HCT116 (cell line): ENCODE results near the gene WT1. TPM values are rescaled to one million over a fixed set of nuclear protein-coding genes. Genes with fewer than 3 reads are reported as not detected.

ENCODE experiments used
- ATAC-seq: fragments of 200-7000 bp; cut with Tn5 transposase; 2 replicates; pipeline ENCODE4 v1.9.1; 2020; ENCODE audit warnings: mild to moderate bottlenecking, moderate library complexity
- BruUV-seq: library from RNA; stranded (reverse); fragments of 400-500 nt; replicated peaks from 2 replicates; lab custom pipeline; 2021; lab: Mats Ljungman, UMichigan
- CTCF ChIA-PET: fragments of 300-600 bp; sonication (Branson Sonifier 250); formaldehyde crosslinking; loops from one replicate; lab custom pipeline; 2021; ENCODE audit warnings: antibody characterized with exemption; lab: Charles Lee
- POLR2A ChIA-PET: fragments of 300-600, 350-600 bp; sonication (Branson Sonifier 250); formaldehyde crosslinking; loops from one replicate; lab custom pipeline; 2021; ENCODE audit warnings: antibody characterized with exemption; lab: Charles Lee
- RAD21 ChIA-PET, 2 experiments: fragments of 300-600 bp; sonication (Branson Sonifier 250); formaldehyde crosslinking; loops; one replicate each; lab custom pipeline; 2023; ENCODE audit warnings: low total read pairs in 2 of 2; ENCODE audit not compliant: uncharacterized antibody in 2 of 2, unreplicated experiment in 2 of 2, low non-redundant PET in 1 of 2; lab: Charles Lee
- DNase-seq: peaks from one replicate; pipeline ENCODE4 v3.0.0-alpha.2; 2010; ENCODE audit warnings: low read depth, low spot score
- H2AFZ ChIP-seq: fragments of 200-600 bp; shearing (Covaris generic), sonication (generic); 2 replicates; pipeline ENCODE4 v1.6.1; 2017; ENCODE audit warnings: low read depth, mixed run types, mixed read lengths, antibody characterized with exemption, low read length; ENCODE audit not compliant: poor library complexity, severe bottlenecking
- H3K27ac ChIP-seq: 2 replicates; pipeline ENCODE4 v1.5.1; 2012; ENCODE audit warnings: low read depth, low read length
- H3K27me3 ChIP-seq: fragments of 200-600 bp; sonication (generic); 2 replicates; pipeline ENCODE4 v1.6.1; 2016; ENCODE audit warnings: mixed run types, low read length, mixed read lengths; ENCODE audit not compliant: insufficient read depth
- H3K36me3 ChIP-seq, 2 experiments: fragments of 200-500 bp in 1 of 2; fragments of 200-600 bp in 1 of 2; sonication (Bioruptor generic) in 1 of 2; sonication (generic) in 1 of 2; 2 replicates each; pipeline versions ENCODE4 v1.5.1 to v1.6.1; 2014 to 2016; ENCODE audit warnings: low read length in 2 of 2, inconsistent platforms in 1 of 2, mixed read lengths in 1 of 2, mixed run types in 1 of 2; ENCODE audit not compliant: insufficient read depth in 2 of 2, control insufficient read depth in 1 of 2
- H3K4me1 ChIP-seq, 2 experiments: fragments of 200-600 bp in 1 of 2; sonication (generic) in 1 of 2; 2 replicates each; pipeline versions ENCODE4 v1.5.1 to v1.6.1; 2012 to 2017; ENCODE audit warnings: low read length in 2 of 2, inconsistent platforms in 1 of 2, mild to moderate bottlenecking in 1 of 2, mixed read lengths in 1 of 2, mixed run types in 1 of 2, moderate library complexity in 1 of 2; ENCODE audit not compliant: insufficient read depth in 2 of 2, control insufficient read depth in 1 of 2
- H3K4me2 ChIP-seq: fragments of 200-600 bp; sonication (generic); 2 replicates; pipeline ENCODE4 v1.6.1; 2017; ENCODE audit warnings: mixed run types, low read length, mixed read lengths
- H3K4me3 ChIP-seq, 2 experiments: fragments of 200-600 bp in 1 of 2; sonication (generic) in 1 of 2; replicated peaks in 1 of 2; 2 replicates each; pipeline ENCODE4 v1.5.1; 2011 to 2016; ENCODE audit warnings: low read length in 2 of 2, control low read depth in 1 of 2, low read depth in 1 of 2, mild to moderate bottlenecking in 1 of 2, mixed read lengths in 1 of 2, mixed run types in 1 of 2
- H3K79me2 ChIP-seq: fragments of 200-600 bp; sonication (generic); 2 replicates; pipeline ENCODE4 v1.6.1; 2017; ENCODE audit warnings: mild to moderate bottlenecking, mixed run types, low read length, moderate library complexity, mixed read lengths; ENCODE audit not compliant: insufficient read depth
- H3K9ac ChIP-seq: fragments of 200-600 bp; sonication (generic); 2 replicates; pipeline ENCODE4 v1.6.1; 2016; ENCODE audit warnings: low read length, mixed read lengths
- H3K9me2 ChIP-seq: fragments of 200-600 bp; sonication (generic), shearing (Covaris generic); 2 replicates; pipeline ENCODE4 v1.6.1; 2017; ENCODE audit warnings: mixed run types, mild to moderate bottlenecking, moderate library complexity; ENCODE audit not compliant: insufficient read depth
- H3K9me3 ChIP-seq, 2 experiments: fragments of 200-500 bp in 1 of 2; fragments of 200-600 bp in 1 of 2; sonication (Bioruptor generic) in 1 of 2; sonication (generic) in 1 of 2; 2 replicates each; pipeline ENCODE4 v1.6.1; 2014 to 2017; ENCODE audit warnings: low read length in 2 of 2, mixed read lengths in 2 of 2, inconsistent platforms in 1 of 2, low read depth in 1 of 2, mild to moderate bottlenecking in 1 of 2, mixed run types in 1 of 2, moderate library complexity in 1 of 2; ENCODE audit not compliant: control insufficient read depth in 1 of 2, insufficient read depth in 1 of 2
- H4K20me1 ChIP-seq: fragments of 200-600 bp; sonication (generic), shearing (Covaris generic); 2 replicates; pipeline ENCODE4 v1.6.1; 2017; ENCODE audit warnings: mixed run types, mild to moderate bottlenecking, moderate library complexity; ENCODE audit not compliant: insufficient read depth
- CBX3 ChIP-seq: IDR thresholded peaks from 2 replicates; pipeline ENCODE4 v1.6.1; 2012; ENCODE audit warnings: low read depth
- CEBPB ChIP-seq: IDR thresholded peaks from 2 replicates; pipeline ENCODE4 v1.6.1; 2012; ENCODE audit warnings: low read depth
- CTCF ChIP-seq, 3 experiments: fragments of 200-600 bp in 1 of 3; sonication (generic) in 1 of 3; IDR thresholded peaks in 2 of 3; conservative IDR thresholded peaks in 1 of 3; 2 replicates each; pipeline ENCODE4 v1.5.1; 2012 to 2017; ENCODE audit warnings: low read depth in 2 of 3, low read length in 2 of 3, antibody characterized with exemption in 1 of 3, borderline replicate concordance in 1 of 3, control low read depth in 1 of 3, mild to moderate bottlenecking in 1 of 3, mixed read lengths in 1 of 3, mixed run types in 1 of 3, moderate library complexity in 1 of 3; ENCODE audit not compliant: insufficient read depth in 1 of 3
- EGR1 ChIP-seq: IDR thresholded peaks from 2 replicates; pipeline ENCODE4 v1.6.1; 2012; ENCODE audit warnings: low read depth
- EZH2 ChIP-seq: fragments of 200-600 bp; sonication (generic); IDR thresholded peaks from 2 replicates; pipeline ENCODE4 v1.6.1; 2017; ENCODE audit warnings: antibody characterized with exemption, mixed run types
- FOSL1 ChIP-seq: IDR thresholded peaks from 2 replicates; pipeline ENCODE4 v1.6.1; 2012; ENCODE audit warnings: low read depth
- POLR2AphosphoS5 ChIP-seq: IDR thresholded peaks from 2 replicates; pipeline ENCODE4 v1.6.1; 2011; ENCODE audit warnings: mild to moderate bottlenecking, low read depth, low read length, moderate library complexity
- SP1 ChIP-seq: IDR thresholded peaks from 2 replicates; pipeline ENCODE4 v1.6.1; 2012; ENCODE audit warnings: low read depth
- TCF7L2 ChIP-seq: IDR thresholded peaks from 2 replicates; pipeline ENCODE4 v1.7.0; 2011; ENCODE audit warnings: borderline replicate concordance, inconsistent platforms; ENCODE audit not compliant: insufficient read depth, insufficient read length; ENCODE audit errors: extremely low read depth
- YY1 ChIP-seq: IDR thresholded peaks from 2 replicates; pipeline ENCODE4 v1.6.1; 2011; ENCODE audit warnings: low read length, low read depth, moderate library complexity, mild to moderate bottlenecking; ENCODE audit not compliant: insufficient replicate concordance; ENCODE audit errors: extremely low read depth
- ZBTB33 ChIP-seq: IDR thresholded peaks from 2 replicates; pipeline ENCODE4 v1.6.1; 2011; ENCODE audit warnings: mild to moderate bottlenecking, low read length, moderate library complexity; ENCODE audit not compliant: insufficient replicate concordance; ENCODE audit errors: extremely low read depth
- ZFX ChIP-seq: fragments of 450-650 bp; IDR thresholded peaks from 2 replicates; pipeline ENCODE4 v1.6.1; 2017
- ZNF274 ChIP-seq: fragments of 200-500 bp; sonication (Bioruptor generic); IDR thresholded peaks from 2 replicates; pipeline ENCODE4 v1.6.1; 2014; ENCODE audit warnings: mild to moderate bottlenecking, low read depth, low read length, inconsistent platforms
- intact Hi-C: fragments of 100-400 bp; cut with micrococcal nuclease; formaldehyde crosslinking; loops from 2 replicates; pipeline ENCODE4 v1.10.0; 2022
- total RNA-seq: library from RNA; stranded (reverse); gene quantifications from one replicate; pipeline ENCODE4 v1.2.1, GENCODE V29; 2021; ENCODE audit not compliant: unreplicated experiment

Gene WT1
- total RNA-seq, 1 experiment from 2014 or later: 0.07 TPM

GRCh38 chr11:32392840-32393239, 42.5 kb downstream of the WT1 start (continued):
- TF ChIP-seq FOSL1: no peak
- no peak for TF ChIP-seq CEBPB

GRCh38 chr11:32391956-32392553, 43.3 kb downstream of the WT1 start:
- H3K4me1 ChIP-seq: no peaks in the 10 kb centered on the region
- no peak overlapping the region for H3K4me3 ChIP-seq
- DNase-seq (no peak), ATAC-seq (no peak)
- no peaks in the 10 kb centered on the region for H3K9me2 ChIP-seq
- intact Hi-C loops: no loop called here
- no peak overlapping the region for H3K9ac ChIP-seq
- ChIA-PET POLR2A (no interaction called here), CTCF (no interaction called here), RAD21 (no interaction called here)
- H3K36me3 ChIP-seq: no peaks in the 10 kb centered on the region
- TF ChIP-seq FOSL1: no peak
- no peak for TF ChIP-seq TCF7L2
- TF ChIP-seq YY1: no peak
- no peak for TF ChIP-seq CBX3
- no peak overlapping the region for H2AFZ ChIP-seq
- no TSS peak for BruUV-seq
- no peak overlapping the region for H3K4me2 ChIP-seq
- no peaks in the 10 kb centered on the region for H3K9me3 ChIP-seq
- H3K27me3 ChIP-seq: peaks cover 25% of the 10 kb centered on the region; the same call in 1 of the 2 replicates
- H4K20me1 ChIP-seq: no peaks in the 10 kb centered on the region
- H3K27ac ChIP-seq: no peak overlapping the region
- no peaks in the 10 kb centered on the region for H3K79me2 ChIP-seq

GRCh38 chr11:32391479-32391878, 43.9 kb downstream of the WT1 start:
- no peak overlapping the region for H3K27ac ChIP-seq
- ChIA-PET POLR2A (no interaction called here), RAD21 (no interaction called here), CTCF (no interaction called here)
- no peaks in the 10 kb centered on the region for H4K20me1 ChIP-seq
- intact Hi-C loops: no loop called here
- ATAC-seq (no peak), DNase-seq (no peak)
- H3K4me2 ChIP-seq: no peak overlapping the region
- H3K36me3 ChIP-seq: no peaks in the 10 kb centered on the region
- BruUV-seq: no TSS peak
- H3K9me3 ChIP-seq: no peaks in the 10 kb centered on the region
- H3K9ac ChIP-seq: no peak overlapping the region
- H3K79me2 ChIP-seq: no peaks in the 10 kb centered on the region
- no peaks in the 10 kb centered on the region for H3K9me2 ChIP-seq
- H3K27me3 ChIP-seq: peaks cover 29% of the 10 kb centered on the region; the same call in 1 of the 2 replicates
- H3K4me3 ChIP-seq: no peak overlapping the region
- no peak overlapping the region for H2AFZ ChIP-seq
- no peaks in the 10 kb centered on the region for H3K4me1 ChIP-seq
- TF ChIP-seq ZFX (no peak), ZNF274 (no peak), POLR2AphosphoS5 (no peak), EZH2 (no peak), CTCF (IDR thresholded peaks at IDR 0.05 in 2 of 3, conservative IDR thresholded peaks at IDR 0.05 in 1 of 3; ENCODE audit: borderline replicate concordance in 1 of 3, insufficient read depth in 1 of 3, low read depth in 2 of 3, low read length in 2 of 3) (no peak), CEBPB (no peak), SP1 (no peak), EGR1 (no peak), ZBTB33 (no peak)
